ENCODE measurements around the gene ATP2B3.

The ATP2B3 gene

GRCh38 chrX:153494541-153495361, 22.7 kb upstream of the ATP2B3 start, which contains the start of gene BGN:
Gene BGN, plus strand, starts transcription at chrX:153494980. Its CDS starts 9,652 bp downstream, at chrX:153504632.
- no peaks in the 10 kb centered on the region for H3K27me3 Mint-ChIP-seq (ENCODE audit: low read depth)
- H3K36me3 Mint-ChIP-seq (ENCODE audit: low read depth) = no peaks in the 10 kb centered on the region
- no peak within 1 kb of the TSS for H3K4me3 Mint-ChIP-seq
- no peaks in the 10 kb centered on the region for H3K9me3 Mint-ChIP-seq
- H3K27ac Mint-ChIP-seq = no peak within 1 kb of the TSS
- no peaks in the 10 kb centered on the region for H3K4me1 Mint-ChIP-seq (ENCODE audit: low read depth)

- no peak overlapping the region for H3K4me3 Mint-ChIP-seq
- H3K36me3 Mint-ChIP-seq (ENCODE audit: low read depth) = no peaks in the 10 kb centered on the region
- H3K27me3 Mint-ChIP-seq (ENCODE audit: low read depth) = no peaks in the 10 kb centered on the region
- H3K9me3 Mint-ChIP-seq = no peaks in the 10 kb centered on the region
- no peaks in the 10 kb centered on the region for H3K4me1 Mint-ChIP-seq (ENCODE audit: low read depth)
- no peak overlapping the region for H3K27ac Mint-ChIP-seq
Observed at GRCh38 chrX:153495362-153495751, 22.1 kb upstream of the ATP2B3 start.

- Mint-ChIP-seq H3K9me3 (no peaks in the 10 kb centered on the region), H3K36me3 (ENCODE audit: low read depth) (no peaks in the 10 kb centered on the region), H3K27me3 (ENCODE audit: low read depth) (no peaks in the 10 kb centered on the region), H3K4me1 (ENCODE audit: low read depth) (no peaks in the 10 kb centered on the region), H3K27ac (no peak overlapping the region), H3K4me3 (no peak overlapping the region)
Observed at GRCh38 chrX:153495903-153496589, 21.4 kb upstream of the ATP2B3 start.

- Mint-ChIP-seq H3K4me1 (ENCODE audit: low read depth) (no peaks in the 10 kb centered on the region), H3K4me3 (no peak overlapping the region), H3K9me3 (no peaks in the 10 kb centered on the region), H3K27ac (no peak overlapping the region), H3K36me3 (ENCODE audit: low read depth) (no peaks in the 10 kb centered on the region), H3K27me3 (ENCODE audit: low read depth) (no peaks in the 10 kb centered on the region)
Observed at GRCh38 chrX:153496590-153496959, 20.9 kb upstream of the ATP2B3 start.

- Mint-ChIP-seq H3K27ac (no peak overlapping the region), H3K36me3 (ENCODE audit: low read depth) (no peaks in the 10 kb centered on the region), H3K4me3 (no peak overlapping the region), H3K4me1 (ENCODE audit: low read depth) (no peaks in the 10 kb centered on the region), H3K27me3 (ENCODE audit: low read depth) (no peaks in the 10 kb centered on the region), H3K9me3 (no peaks in the 10 kb centered on the region)
Observed at GRCh38 chrX:153498453-153498852, 19.0 kb upstream of the ATP2B3 start.

GRCh38 chrX:153499341-153499740, 18.1 kb upstream of the ATP2B3 start:
- Mint-ChIP-seq H3K4me3 (no peak overlapping the region), H3K36me3 (ENCODE audit: low read depth) (no peaks in the 10 kb centered on the region), H3K9me3 (no peaks in the 10 kb centered on the region), H3K27ac (no peak overlapping the region), H3K27me3 (ENCODE audit: low read depth) (no peaks in the 10 kb centered on the region), H3K4me1 (ENCODE audit: low read depth) (no peaks in the 10 kb centered on the region)

- H3K9me3 Mint-ChIP-seq = no peaks in the 10 kb centered on the region
- H3K4me3 Mint-ChIP-seq = no peak overlapping the region
- no peaks in the 10 kb centered on the region for H3K4me1 Mint-ChIP-seq (ENCODE audit: low read depth)
- H3K27ac Mint-ChIP-seq = no peak overlapping the region
- H3K27me3 Mint-ChIP-seq (ENCODE audit: low read depth) = no peaks in the 10 kb centered on the region
- no peaks in the 10 kb centered on the region for H3K36me3 Mint-ChIP-seq (ENCODE audit: low read depth)
Observed at GRCh38 chrX:153499876-153500275, 17.6 kb upstream of the ATP2B3 start.

GRCh38 chrX:153500676-153501280, 16.7 kb upstream of the ATP2B3 start:
- H3K27ac Mint-ChIP-seq = no peak overlapping the region
- no peaks in the 10 kb centered on the region for H3K9me3 Mint-ChIP-seq
- H3K27me3 Mint-ChIP-seq (ENCODE audit: low read depth) = no peaks in the 10 kb centered on the region

GRCh38 chrX:153501530-153501929, 15.9 kb upstream of the ATP2B3 start:
- Mint-ChIP-seq H3K27me3 (ENCODE audit: low read depth) (no peaks in the 10 kb centered on the region), H3K9me3 (no peaks in the 10 kb centered on the region)

More at GRCh38 chrX:153500676-153501280, 16.7 kb upstream of the ATP2B3 start:
- no peaks in the 10 kb centered on the region for H3K36me3 Mint-ChIP-seq (ENCODE audit: low read depth)
- H3K4me1 Mint-ChIP-seq (ENCODE audit: low read depth) = no peaks in the 10 kb centered on the region
- no peak overlapping the region for H3K4me3 Mint-ChIP-seq

GRCh38 chrX:153502131-153502530, 15.3 kb upstream of the ATP2B3 start:
- Mint-ChIP-seq H3K36me3 (ENCODE audit: low read depth) (no peaks in the 10 kb centered on the region), H3K4me3 (no peak overlapping the region), H3K27me3 (ENCODE audit: low read depth) (no peaks in the 10 kb centered on the region), H3K4me1 (ENCODE audit: low read depth) (no peaks in the 10 kb centered on the region), H3K27ac (no peak overlapping the region), H3K9me3 (no peaks in the 10 kb centered on the region)

More at GRCh38 chrX:153501530-153501929, 15.9 kb upstream of the ATP2B3 start:
- Mint-ChIP-seq H3K4me1 (ENCODE audit: low read depth) (no peaks in the 10 kb centered on the region), H3K36me3 (ENCODE audit: low read depth) (no peaks in the 10 kb centered on the region), H3K4me3 (no peak overlapping the region), H3K27ac (no peak overlapping the region)

GRCh38 chrX:153502796-153503195, 14.6 kb upstream of the ATP2B3 start:
- H3K4me3 Mint-ChIP-seq = no peak overlapping the region
- no peaks in the 10 kb centered on the region for H3K4me1 Mint-ChIP-seq (ENCODE audit: low read depth)
- no peaks in the 10 kb centered on the region for H3K27me3 Mint-ChIP-seq (ENCODE audit: low read depth)
- H3K27ac Mint-ChIP-seq = no peak overlapping the region
- H3K36me3 Mint-ChIP-seq (ENCODE audit: low read depth) = no peaks in the 10 kb centered on the region
- H3K9me3 Mint-ChIP-seq = no peaks in the 10 kb centered on the region

GRCh38 chrX:153504445-153505016, 12.9 kb upstream of the ATP2B3 start:
- no peaks in the 10 kb centered on the region for H3K36me3 Mint-ChIP-seq (ENCODE audit: low read depth)
- no peaks in the 10 kb centered on the region for H3K4me1 Mint-ChIP-seq (ENCODE audit: low read depth)
- no peaks in the 10 kb centered on the region for H3K27me3 Mint-ChIP-seq (ENCODE audit: low read depth)
- no peaks in the 10 kb centered on the region for H3K9me3 Mint-ChIP-seq
- no peak overlapping the region for H3K27ac Mint-ChIP-seq
- no peak overlapping the region for H3K4me3 Mint-ChIP-seq

- Mint-ChIP-seq H3K36me3 (ENCODE audit: low read depth) (no peaks in the 10 kb centered on the region), H3K9me3 (no peaks in the 10 kb centered on the region), H3K4me1 (ENCODE audit: low read depth) (no peaks in the 10 kb centered on the region), H3K4me3 (no peak overlapping the region), H3K27me3 (ENCODE audit: low read depth) (no peaks in the 10 kb centered on the region), H3K27ac (no peak overlapping the region)
Observed at GRCh38 chrX:153505361-153505760, 12.1 kb upstream of the ATP2B3 start.

- Mint-ChIP-seq H3K4me3 (no peak overlapping the region), H3K36me3 (ENCODE audit: low read depth) (no peaks in the 10 kb centered on the region), H3K27ac (no peak overlapping the region)
Observed at GRCh38 chrX:153507484-153508178, 9.8 kb upstream of the ATP2B3 start.

More at GRCh38 chrX:153507484-153508178, 9.8 kb upstream of the ATP2B3 start:
- Mint-ChIP-seq H3K4me1 (ENCODE audit: low read depth) (no peaks in the 10 kb centered on the region), H3K9me3 (no peaks in the 10 kb centered on the region), H3K27me3 (ENCODE audit: low read depth) (no peaks in the 10 kb centered on the region)

All from T-helper 1 cell treated with Interleukin-12 subunit alpha and Interleukin-12 subunit beta and Interleukin-4 antibody, amounts not matched to agents 30 μg/mL and 1 μg/mL, for 36 hours (primary cell).